H9 (cell line): ENCODE data around the gene FAM228B. TPM values are rescaled to one million over a fixed set of nuclear protein-coding genes. Genes with fewer than 3 reads are reported as not detected.

ENCODE experiments used
- DNase-seq: peaks from one replicate; pipeline ENCODE4 v3.0.0-alpha.2; 2017
- H2AFZ ChIP-seq: one replicate; pipeline ENCODE4 v1.6.1; 2013; ENCODE audit warnings: mild to moderate bottlenecking, low read length, control low read depth, moderate library complexity
- H2AK5ac ChIP-seq: 2 replicates; pipeline ENCODE4 v1.6.1; 2013; ENCODE audit warnings: low read length, control low read depth, mixed read lengths; ENCODE audit not compliant: insufficient read length
- H2BK120ac ChIP-seq: one replicate; pipeline ENCODE4 v1.6.1; 2013; ENCODE audit warnings: low read depth, mild to moderate bottlenecking, low read length, control low read depth, inconsistent platforms; ENCODE audit not compliant: poor library complexity, severe bottlenecking
- H2BK12ac ChIP-seq: 2 replicates; pipeline ENCODE4 v1.6.1; 2013; ENCODE audit warnings: low read length, control low read depth, mixed read lengths, low read depth; ENCODE audit not compliant: insufficient read length
- H2BK15ac ChIP-seq: 2 replicates; pipeline ENCODE4 v1.6.1; 2013; ENCODE audit warnings: low read depth, low read length, control low read depth
- H2BK20ac ChIP-seq: one replicate; pipeline ENCODE4 v1.6.1; 2013; ENCODE audit warnings: low read depth, mild to moderate bottlenecking, low read length, control low read depth, inconsistent platforms; ENCODE audit not compliant: poor library complexity, severe bottlenecking
- H2BK5ac ChIP-seq: 2 replicates; pipeline ENCODE4 v1.6.1; 2013; ENCODE audit warnings: low read length, control low read depth, mixed read lengths; ENCODE audit not compliant: insufficient read length
- H3K14ac ChIP-seq: 2 replicates; pipeline ENCODE4 v1.6.1; 2013; ENCODE audit warnings: low read length, control low read depth; ENCODE audit not compliant: insufficient read depth
- H3K18ac ChIP-seq: 2 replicates; pipeline ENCODE4 v1.6.1; 2013; ENCODE audit warnings: low read depth, mild to moderate bottlenecking, mixed read lengths, low read length, control low read depth; ENCODE audit not compliant: insufficient read length
- H3K23ac ChIP-seq: 2 replicates; pipeline ENCODE4 v1.6.1; 2013; ENCODE audit warnings: low read length, control low read depth, mixed read lengths, low read depth; ENCODE audit not compliant: insufficient read length
- H3K23me2 ChIP-seq: 2 replicates; pipeline ENCODE4 v1.6.1; 2013; ENCODE audit warnings: low read depth, mild to moderate bottlenecking, mixed read lengths, low read length, control low read depth; ENCODE audit not compliant: insufficient read length, poor library complexity, severe bottlenecking
- H3K27ac ChIP-seq: 2 replicates; pipeline ENCODE4 v1.5.1; 2013; ENCODE audit warnings: low read length, control low read depth, mixed read lengths, low read depth; ENCODE audit not compliant: insufficient read length
- H3K27me3 ChIP-seq: 2 replicates; pipeline ENCODE4 v1.6.1; 2013; ENCODE audit warnings: low read length, control low read depth, inconsistent platforms; ENCODE audit not compliant: insufficient read depth
- H3K4ac ChIP-seq: 2 replicates; pipeline ENCODE4 v1.6.1; 2013; ENCODE audit warnings: low read depth, mild to moderate bottlenecking, control low read depth, inconsistent platforms, low read length, moderate library complexity
- H3K4me1 ChIP-seq: 2 replicates; pipeline ENCODE4 v1.6.1; 2013; ENCODE audit warnings: low read length, control low read depth, inconsistent platforms; ENCODE audit not compliant: insufficient read depth
- H3K4me2 ChIP-seq: 2 replicates; pipeline ENCODE4 v1.6.1; 2013; ENCODE audit warnings: low read length, control low read depth, mixed read lengths; ENCODE audit not compliant: insufficient read length, insufficient read depth
- H3K56ac ChIP-seq: 2 replicates; pipeline ENCODE4 v1.6.1; 2013; ENCODE audit warnings: low read depth, mild to moderate bottlenecking, mixed read lengths, low read length, control low read depth; ENCODE audit not compliant: insufficient read length
- H3K79me1 ChIP-seq: 2 replicates; pipeline ENCODE4 v1.6.1; 2013; ENCODE audit warnings: low read depth, mild to moderate bottlenecking, moderate library complexity, low read length, control low read depth, inconsistent platforms; ENCODE audit not compliant: insufficient read depth, poor library complexity, severe bottlenecking
- H3K79me2 ChIP-seq: 2 replicates; pipeline ENCODE4 v1.6.1; 2013; ENCODE audit warnings: low read length, control low read depth, inconsistent platforms; ENCODE audit not compliant: insufficient read depth
- H3K9ac ChIP-seq: 2 replicates; pipeline ENCODE4 v1.6.1; 2013; ENCODE audit warnings: low read length, control low read depth, mixed read lengths; ENCODE audit not compliant: insufficient read length; ENCODE audit errors: extremely low read depth
- H3K9me3 ChIP-seq: one replicate; pipeline ENCODE4 v1.6.1; 2013; ENCODE audit warnings: low read depth, low read length, inconsistent platforms; ENCODE audit not compliant: control insufficient read depth
- H3T11ph ChIP-seq: one replicate; pipeline ENCODE4 v1.6.1; 2013; ENCODE audit warnings: mild to moderate bottlenecking, low read length, control low read depth, inconsistent platforms
- H4K20me1 ChIP-seq: one replicate; pipeline ENCODE4 v1.6.1; 2013; ENCODE audit not compliant: control insufficient read depth, insufficient read length, insufficient read depth
- H4K5ac ChIP-seq: 2 replicates; pipeline ENCODE4 v1.6.1; 2013; ENCODE audit warnings: low read depth, mild to moderate bottlenecking, mixed read lengths, low read length, control low read depth; ENCODE audit not compliant: insufficient read length
- H4K8ac ChIP-seq: replicated peaks from 2 replicates; pipeline ENCODE4 v1.6.1; 2013; ENCODE audit warnings: low read length, control low read depth, mixed read lengths, low read depth; ENCODE audit not compliant: insufficient read length
- H4K91ac ChIP-seq: 2 replicates; pipeline ENCODE4 v1.6.1; 2013; ENCODE audit warnings: low read depth, mild to moderate bottlenecking, moderate library complexity, mixed read lengths, low read length, control low read depth; ENCODE audit not compliant: insufficient read length
- H3K27ac Mint-ChIP-seq, 3 experiments: 2 replicates in 2 of 3; 3 replicates in 1 of 3; pipeline ENCODE4 v1.8.0; 2020 to 2021; ENCODE audit warnings: mixed read lengths in 3 of 3, mild to moderate bottlenecking in 1 of 3, moderate library complexity in 1 of 3
- H3K27me3 Mint-ChIP-seq: 2 replicates; pipeline ENCODE4 v1.8.0; 2021; ENCODE audit warnings: low read depth, mild to moderate bottlenecking, moderate library complexity, mixed read lengths
- H3K36me3 Mint-ChIP-seq, 3 experiments: 2 replicates in 2 of 3; 3 replicates in 1 of 3; pipeline ENCODE4 v1.8.0; 2020 to 2021; ENCODE audit warnings: low read depth in 3 of 3, mixed read lengths in 3 of 3; ENCODE audit not compliant: insufficient read depth in 1 of 3
- H3K4me1 Mint-ChIP-seq, 2 experiments: 2 replicates each; pipeline ENCODE4 v1.8.0; 2020; ENCODE audit warnings: mixed read lengths in 2 of 2
- H3K4me3 Mint-ChIP-seq, 2 experiments: 2 replicates in 1 of 2; 3 replicates in 1 of 2; pipeline ENCODE4 v1.8.0; 2020 to 2021; ENCODE audit warnings: mild to moderate bottlenecking in 2 of 2, mixed read lengths in 2 of 2, moderate library complexity in 1 of 2
- H3K9me3 Mint-ChIP-seq, 2 experiments: 2 replicates in 1 of 2; 3 replicates in 1 of 2; pipeline ENCODE4 v1.8.0; 2020; ENCODE audit warnings: mild to moderate bottlenecking in 2 of 2, mixed read lengths in 2 of 2, moderate library complexity in 1 of 2
- CTCF ChIP-seq: fragments of 200-600 bp; sonication (generic); conservative IDR thresholded peaks from 3 replicates; pipeline ENCODE4 v1.8.0; 2021; ENCODE audit warnings: antibody characterized with exemption, mild to moderate bottlenecking
- WGBS: extraction: QIAGEN DNeasy Blood & Tissue Kit; methylation state at CpG from one replicate; pipeline ENCODE4 v1.1.7; 2013; ENCODE audit warnings: missing lambda C conversion rate, low lambda C conversion rate, mixed read lengths; ENCODE audit not compliant: insufficient read length; ENCODE audit errors: extremely low coverage; 5-methylcytosine and 5-hydroxymethylcytosine counted together
- total RNA-seq: library from RNA; stranded (reverse); gene quantifications from 2 replicates; pipeline ENCODE4 v1.2.1, GENCODE V29; 2021

The FAM228B gene
- total RNA-seq, 1 experiment from 2014 or later, result 6.5 TPM

- H3K79me2 ChIP-seq, result no peaks in the 10 kb centered on the region
- H4K91ac ChIP-seq, result no peak overlapping the region
- no peak overlapping the region for H2BK12ac ChIP-seq
- no peak overlapping the region for H3K4ac ChIP-seq
- no peak for TF ChIP-seq CTCF
- Mint-ChIP-seq H3K4me1 (no peaks in the 10 kb centered on the region), H3K9me3 (peaks cover 0 to 2% of the 10 kb centered on the region in 2 experiments; a peak in 2 of 5 replicates), H3K36me3 (peaks cover 0 to 3% (median 0%) of the 10 kb centered on the region in 3 experiments; a peak in 1 of 7 replicates), H3K27ac (no peak overlapping the region), H3K4me3 (no peak overlapping the region), H3K27me3 (no peaks in the 10 kb centered on the region)
- H3K27me3 ChIP-seq, result no peaks in the 10 kb centered on the region
- H4K20me1 ChIP-seq, result no peaks in the 10 kb centered on the region
- H3K4me1 ChIP-seq, result no peaks in the 10 kb centered on the region
- H2BK15ac ChIP-seq, result no peak overlapping the region
- no peak overlapping the region for H2AK5ac ChIP-seq
- H3K18ac ChIP-seq, result no peak overlapping the region
- no peak overlapping the region for H3K23ac ChIP-seq
- no peak overlapping the region for H2BK20ac ChIP-seq
- H2BK5ac ChIP-seq, result no peak overlapping the region
- H3K4me2 ChIP-seq, result no peak overlapping the region
- no peak overlapping the region for H3K14ac ChIP-seq
- no peak overlapping the region for H3K56ac ChIP-seq
- H2AFZ ChIP-seq, result no peak overlapping the region
- no peaks in the 10 kb centered on the region for H3K9me3 ChIP-seq
- H3K27ac ChIP-seq, result no peak overlapping the region
- H3K79me1 ChIP-seq, result no peaks in the 10 kb centered on the region
- no CpG with 5 or more reads among the region's 4 CpGs for WGBS
- H4K8ac ChIP-seq, result no peak overlapping the region
- H3K23me2 ChIP-seq, result no peaks in the 10 kb centered on the region
- H2BK120ac ChIP-seq, result no peak overlapping the region
- no peak overlapping the region for H3K9ac ChIP-seq
- no peak overlapping the region for H3T11ph ChIP-seq
- H4K5ac ChIP-seq, result no peak overlapping the region
- no peak for DNase-seq
Observed at GRCh38 chr2:24153478-24153877, 30.2 kb downstream of the FAM228B start.
